ENCODE data around the gene DCC. TPM values are rescaled to one million over a fixed set of nuclear protein-coding genes. Genes with fewer than 3 reads are reported as not detected.

The DCC gene
- polyA plus RNA-seq, 1 of the 3 experiments (the other 2 are of a cell fraction): 0.20 TPM

- CTCF ChIA-PET: no interaction called here
- WGBS (ENCODE audit: low lambda C conversion rate): 24% methylated on average over 4 of the region's 4 CpGs
- no peaks in the 10 kb centered on the region for H3K9me2 ChIP-seq
Observed at GRCh38 chr18:52544086-52544485, 204.1 kb downstream of the DCC start.

More at GRCh38 chr18:52544086-52544485, 204.1 kb downstream of the DCC start:
- Histone ChIP-seq H3K4me1 (ENCODE audit: control insufficient read depth in 1 of 2, insufficient read depth in 2 of 2, low read depth in 1 of 2, low read length in 1 of 2) (no peaks in the 10 kb centered on the region), H3K79me2 (ENCODE audit: insufficient read depth) (no peaks in the 10 kb centered on the region), H3K9ac (no peak overlapping the region), H3K27me3 (ENCODE audit: insufficient read depth) (no peaks in the 10 kb centered on the region), H3K27ac (ENCODE audit: low read depth in 2 of 2, low read length in 1 of 2) (no peak overlapping the region), H3K4me2 (no peak overlapping the region), H3K9me3 (no peaks in the 10 kb centered on the region), H3K4me3 (ENCODE audit: low read depth in 2 of 2, low read length in 1 of 2) (no peak overlapping the region), H3K36me3 (replicated peaks in 1 of 2; ENCODE audit: control insufficient read depth in 1 of 2, insufficient read depth in 2 of 2, low read length in 1 of 2) (no peaks in the 10 kb centered on the region), H3F3A (replicated peaks; ENCODE audit: insufficient read depth) (no peaks in the 10 kb centered on the region), H2AFZ (ENCODE audit: low read depth) (no peak overlapping the region), H4K20me1 (ENCODE audit: insufficient read depth) (no peaks in the 10 kb centered on the region)
- no peak for TF ChIP-seq JUND (IDR thresholded peaks at IDR 0.05)
- no peak for TF ChIP-seq FOSL2 (IDR thresholded peaks at IDR 0.05; ENCODE audit: borderline replicate concordance, low read depth)
- TF ChIP-seq ZBTB33 (IDR thresholded peaks at IDR 0.05; ENCODE audit: borderline replicate concordance, low read depth): no peak
- no peak for TF ChIP-seq RFX5 (IDR thresholded peaks at IDR 0.05; ENCODE audit: low read length)
- TF ChIP-seq ELF1 (IDR thresholded peaks at IDR 0.05): no peak
- TF ChIP-seq TCF12 (IDR thresholded peaks at IDR 0.05): no peak
- no peak for TF ChIP-seq REST (IDR thresholded peaks at IDR 0.05; ENCODE audit: low read depth, low read length)
- TF ChIP-seq FOXM1 (IDR thresholded peaks at IDR 0.05; ENCODE audit: low read depth): no peak
- no peak for TF ChIP-seq USF1 (IDR thresholded peaks at IDR 0.05; ENCODE audit: borderline replicate concordance, low read depth)
- TF ChIP-seq POLR2AphosphoS5 (IDR thresholded peaks at IDR 0.05; ENCODE audit: low read depth, low read length): no peak
- no peak for TF ChIP-seq TEAD4 (IDR thresholded peaks at IDR 0.05; ENCODE audit: borderline replicate concordance, insufficient read depth)
- TF ChIP-seq EP300 (IDR thresholded peaks at IDR 0.05; ENCODE audit: borderline replicate concordance in 1 of 2, low read depth in 1 of 2, low read length in 1 of 2): no peak
- TF ChIP-seq EZH2phosphoT487 (IDR thresholded peaks at IDR 0.05; ENCODE audit: borderline replicate concordance, low read depth): no peak
- TF ChIP-seq MEF2A (IDR thresholded peaks at IDR 0.05; ENCODE audit: borderline replicate concordance, low read depth): no peak
- TF ChIP-seq FOXJ3 (CRISPR knock-in tag; IDR thresholded peaks at IDR 0.05): no peak
- DNase-seq: no peak
- POLR2A ChIA-PET: no interaction called here
